ENCODE measurements around the gene FKBP1C. TPM values are rescaled to one million over a fixed set of nuclear protein-coding genes. Genes with fewer than 3 reads are reported as not detected.

The FKBP1C gene
- total and polyA plus RNA-seq, 2 of the 8 experiments (the other 6 are each of a cell fraction or from before 2014, with no cell fraction given), result 0.74 to 1.0 TPM

GRCh38 chr6:63214816-63215215, 3.5 kb downstream of the FKBP1C start (continued):
- no peak for TF ChIP-seq CHD7 (IDR thresholded peaks at IDR 0.05; ENCODE audit: insufficient replicate concordance, low read length)
- TF ChIP-seq KDM5A (IDR thresholded peaks at IDR 0.05; ENCODE audit: low read length), result no peak

Data from H1 (cell line).